ENCODE measurements around the gene ECSIT.
"Not testable (repeated sequence)": the region's sequence is repeated elsewhere in the genome, so short reads cannot be mapped to it uniquely, and the experiment has no call there.

ECSIT gene, protein sequence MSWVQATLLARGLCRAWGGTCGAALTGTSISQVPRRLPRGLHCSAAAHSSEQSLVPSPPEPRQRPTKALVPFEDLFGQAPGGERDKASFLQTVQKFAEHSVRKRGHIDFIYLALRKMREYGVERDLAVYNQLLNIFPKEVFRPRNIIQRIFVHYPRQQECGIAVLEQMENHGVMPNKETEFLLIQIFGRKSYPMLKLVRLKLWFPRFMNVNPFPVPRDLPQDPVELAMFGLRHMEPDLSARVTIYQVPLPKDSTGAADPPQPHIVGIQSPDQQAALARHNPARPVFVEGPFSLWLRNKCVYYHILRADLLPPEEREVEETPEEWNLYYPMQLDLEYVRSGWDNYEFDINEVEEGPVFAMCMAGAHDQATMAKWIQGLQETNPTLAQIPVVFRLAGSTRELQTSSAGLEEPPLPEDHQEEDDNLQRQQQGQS

DNA sequence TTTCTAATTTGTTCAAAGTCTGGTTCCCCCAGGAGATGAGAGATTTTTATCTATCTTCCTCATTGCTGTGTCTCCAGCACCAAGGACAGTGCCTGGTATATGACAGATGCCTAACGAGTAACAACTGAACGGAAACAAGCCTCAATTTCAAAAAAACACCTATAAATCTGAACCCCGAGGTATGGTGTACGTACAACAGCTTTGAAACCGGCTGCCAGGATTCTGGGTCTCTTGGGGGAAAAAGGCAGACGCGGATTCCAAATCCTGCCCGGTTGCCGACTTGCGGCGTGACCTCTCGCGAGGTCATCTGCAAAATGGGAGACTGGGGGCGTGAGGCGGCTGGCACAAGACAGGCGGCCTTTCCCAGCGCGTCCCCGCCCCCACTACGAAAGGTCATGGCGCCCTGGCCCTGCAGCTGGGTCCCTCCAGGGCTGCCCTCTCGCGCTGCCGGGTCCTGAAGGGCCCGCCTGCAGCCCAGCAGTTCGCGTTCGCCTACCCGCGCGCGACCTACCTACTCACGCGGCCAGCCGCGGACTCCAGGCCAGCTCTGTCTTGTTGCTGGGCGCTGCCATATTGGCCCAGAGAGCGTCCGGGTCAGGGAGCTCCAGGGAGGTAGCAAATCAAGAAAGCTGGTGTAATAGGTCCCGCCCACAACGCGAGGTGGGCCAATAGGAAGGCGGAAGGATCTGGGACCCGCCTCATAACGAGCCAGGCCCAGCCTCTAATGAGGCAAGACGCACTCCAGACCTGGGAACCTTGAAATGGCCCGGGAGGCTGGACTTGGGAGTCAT lies at the start of gene ECSIT:
TSS of gene ECSIT (minus strand) at position 584 of the 791 bp plus-strand sequence. CDS start 9,964 bp downstream, outside the sequence.
- DNase-seq (ENCODE audit: low read depth), result peak; percentile 99

DNA sequence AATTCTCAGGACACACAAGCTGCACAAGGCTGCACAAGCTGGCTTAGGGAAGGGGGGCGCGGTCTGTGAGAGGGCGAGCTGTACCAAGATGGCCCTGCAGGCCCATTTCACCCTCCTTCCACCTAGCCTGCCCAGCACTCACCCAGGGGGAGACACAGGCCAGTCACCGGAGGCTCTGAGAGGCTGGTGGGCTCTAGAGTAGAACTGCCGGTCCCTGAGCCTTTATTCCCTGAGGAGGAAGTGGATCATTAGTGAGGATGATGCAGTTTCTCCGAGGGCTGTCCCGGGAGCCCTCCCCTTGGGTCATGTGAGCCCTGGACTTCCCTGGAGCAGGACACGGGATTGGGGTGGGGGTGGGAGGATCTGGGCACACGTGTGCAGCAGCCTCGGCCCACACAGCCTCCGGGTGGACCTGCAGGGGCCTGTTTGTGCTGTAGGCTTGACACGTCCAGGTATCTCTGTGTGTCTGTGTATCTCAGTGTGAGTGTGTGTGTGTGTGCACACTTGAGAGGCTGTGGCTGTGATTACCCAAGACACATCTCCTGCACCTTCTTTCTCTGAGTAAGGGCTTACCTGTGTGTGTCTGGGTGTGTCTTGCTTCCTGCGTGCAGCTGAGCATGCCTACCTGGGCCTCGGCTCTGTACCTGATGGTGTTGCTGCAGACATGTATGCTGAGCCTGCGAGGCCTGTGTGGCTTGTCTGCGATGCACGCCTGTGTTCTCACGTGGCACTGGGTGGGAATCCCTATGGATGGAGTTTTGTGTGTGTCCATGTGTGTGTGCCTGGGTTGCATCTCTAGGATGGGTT lies 48.7 kb upstream of the ECSIT start, which contains the start of gene ACP5:
TSS of gene ACP5 (minus strand) at position 195 of the 807 bp plus-strand sequence. CDS start 328 bp downstream, outside the sequence.
- no peak for DNase-seq (ENCODE audit: low read depth)

DNA sequence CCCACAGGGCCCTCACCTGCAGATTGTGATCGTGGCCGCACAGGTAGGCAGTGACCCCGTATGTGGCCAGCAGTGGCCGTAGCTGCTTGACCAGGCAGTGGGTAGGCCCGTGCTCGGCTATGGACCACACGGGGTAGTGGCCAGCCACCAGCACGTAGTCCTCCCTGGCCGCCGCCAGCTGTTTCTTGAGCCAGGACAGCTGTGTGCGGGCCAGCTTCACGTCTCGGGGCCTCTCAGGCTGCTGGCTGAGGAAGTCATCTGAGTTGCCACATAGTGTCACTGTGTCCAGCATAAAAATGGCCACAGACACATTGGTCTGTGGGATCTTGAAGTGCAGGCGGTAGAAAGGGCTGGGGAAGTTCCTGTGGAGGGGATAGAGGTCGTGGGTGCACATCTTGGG lies 47.3 kb upstream of the ECSIT start:
- no peak for DNase-seq (ENCODE audit: low read depth)

DNA sequence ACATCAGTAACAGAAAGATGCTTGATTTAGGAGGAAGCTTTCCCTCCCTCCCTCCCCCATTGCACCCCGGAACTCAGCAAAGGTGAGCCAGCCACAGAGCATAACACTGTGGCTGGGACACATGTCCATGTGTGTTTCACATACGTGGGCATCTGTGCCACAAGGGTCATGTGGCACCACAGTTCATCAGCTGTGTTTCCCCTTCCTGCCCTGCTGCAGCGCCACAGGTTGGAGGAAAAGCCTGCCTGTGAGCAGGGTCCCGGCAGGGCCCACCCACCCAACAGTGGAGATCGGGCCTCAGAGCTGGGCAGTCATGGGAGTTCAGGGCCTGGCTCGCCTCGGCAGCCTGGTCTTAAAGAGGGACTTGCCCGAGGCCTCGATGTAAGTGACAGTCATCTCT lies 45.8 kb upstream of the ECSIT start:
- no peak for DNase-seq (ENCODE audit: low read depth)

DNA sequence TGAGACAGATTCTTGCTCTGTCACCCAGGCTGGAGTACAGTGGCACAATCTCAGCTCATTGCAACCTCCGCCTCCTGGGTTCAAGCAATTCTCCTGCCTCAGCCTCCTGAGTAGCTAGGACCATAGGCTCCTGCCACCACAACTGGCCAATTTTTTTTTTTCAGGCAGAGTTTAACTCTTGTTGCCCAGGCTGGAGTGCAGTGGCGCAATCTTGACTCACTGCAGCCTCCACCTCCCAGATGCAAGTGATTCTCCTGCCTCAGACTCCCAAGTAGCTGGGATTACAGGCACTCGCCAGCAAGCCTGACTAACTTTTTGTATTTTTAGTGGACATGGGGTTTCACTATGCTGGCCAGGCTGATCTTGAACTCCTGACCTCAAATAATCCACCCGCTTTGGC lies 44.8 kb upstream of the ECSIT start:
- not testable (repeated sequence) for DNase-seq (ENCODE audit: low read depth)

DNA sequence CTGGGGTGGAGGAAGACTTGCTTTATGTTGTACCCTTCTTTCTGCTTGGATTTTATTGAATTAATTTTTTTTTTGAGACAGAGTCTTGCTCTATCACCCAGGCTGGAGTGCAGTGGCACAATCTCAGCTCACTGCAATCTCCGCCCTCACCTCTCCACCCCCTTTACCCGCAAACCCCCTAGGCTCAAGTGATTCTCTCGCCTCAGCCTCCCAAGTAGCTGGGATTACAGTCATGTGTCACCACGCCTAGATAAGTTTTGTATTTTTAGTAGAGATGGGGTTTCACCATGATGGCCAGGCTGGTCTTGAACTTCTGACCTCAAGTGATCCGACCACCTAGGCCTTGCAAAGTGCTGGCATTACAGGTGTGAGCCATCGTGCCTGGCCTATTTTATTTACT lies 44.4 kb upstream of the ECSIT start:
- not testable (repeated sequence) for DNase-seq (ENCODE audit: low read depth)

DNA sequence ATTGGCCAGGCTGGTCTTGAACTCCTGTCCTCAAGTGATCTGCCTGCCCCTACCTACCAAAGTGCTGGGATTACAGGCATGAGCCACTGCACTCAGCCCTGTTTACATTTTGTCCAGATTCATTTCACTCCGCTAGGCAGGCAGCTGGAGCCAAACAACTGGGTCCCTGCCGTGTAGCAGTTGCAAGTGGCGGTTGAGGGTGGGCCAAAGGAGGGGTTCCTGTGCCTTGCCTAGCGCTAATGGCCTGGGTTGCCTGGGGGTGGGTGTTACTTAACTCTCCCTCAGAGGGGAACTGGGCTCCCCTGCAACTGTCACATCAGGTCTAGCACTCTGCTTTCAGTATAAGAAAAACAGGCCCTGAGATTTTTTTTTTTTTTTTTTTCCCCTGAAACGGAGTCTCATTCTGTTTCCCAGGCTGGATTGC lies 41.1 kb upstream of the ECSIT start:
- no peak for DNase-seq (ENCODE audit: low read depth)

DNA sequence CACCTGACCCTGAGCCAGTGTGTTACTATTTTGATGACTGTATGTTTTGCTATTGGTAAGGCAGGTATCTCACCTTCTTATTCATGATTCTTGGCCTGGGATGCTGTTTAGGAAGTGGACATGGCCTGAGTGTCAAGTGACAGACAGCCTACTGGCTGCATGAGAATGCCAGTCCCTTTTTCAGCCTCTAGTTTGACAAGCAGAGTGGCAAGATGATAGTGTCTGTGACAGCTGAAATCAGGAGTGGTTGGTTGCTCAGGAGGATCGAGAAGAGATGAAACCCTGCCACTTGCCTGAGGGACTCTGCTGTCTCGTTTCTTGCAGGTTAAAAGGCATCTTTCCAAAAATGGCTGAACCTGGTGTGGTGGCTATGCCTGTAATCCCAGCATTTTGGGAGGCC lies 37.2 kb upstream of the ECSIT start:
- no peak for DNase-seq (ENCODE audit: low read depth)

DNA sequence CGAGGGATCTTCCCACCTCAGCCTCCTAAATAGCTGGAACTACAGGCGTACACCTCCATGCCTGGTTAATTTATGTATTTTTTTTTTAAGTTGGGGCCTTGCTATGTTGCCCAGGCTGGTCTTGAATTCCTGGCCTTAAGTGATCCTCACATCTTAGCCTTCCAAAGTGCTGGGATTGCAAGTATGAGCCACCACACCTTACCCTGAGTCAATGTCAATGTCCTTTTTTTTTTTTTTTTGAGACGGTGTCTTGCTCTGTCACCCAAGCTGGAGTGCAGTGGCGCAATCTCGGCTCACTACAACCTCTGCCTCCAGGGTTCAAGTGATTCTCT lies 36.7 kb upstream of the ECSIT start:
- not testable (repeated sequence) for DNase-seq (ENCODE audit: low read depth)

DNA sequence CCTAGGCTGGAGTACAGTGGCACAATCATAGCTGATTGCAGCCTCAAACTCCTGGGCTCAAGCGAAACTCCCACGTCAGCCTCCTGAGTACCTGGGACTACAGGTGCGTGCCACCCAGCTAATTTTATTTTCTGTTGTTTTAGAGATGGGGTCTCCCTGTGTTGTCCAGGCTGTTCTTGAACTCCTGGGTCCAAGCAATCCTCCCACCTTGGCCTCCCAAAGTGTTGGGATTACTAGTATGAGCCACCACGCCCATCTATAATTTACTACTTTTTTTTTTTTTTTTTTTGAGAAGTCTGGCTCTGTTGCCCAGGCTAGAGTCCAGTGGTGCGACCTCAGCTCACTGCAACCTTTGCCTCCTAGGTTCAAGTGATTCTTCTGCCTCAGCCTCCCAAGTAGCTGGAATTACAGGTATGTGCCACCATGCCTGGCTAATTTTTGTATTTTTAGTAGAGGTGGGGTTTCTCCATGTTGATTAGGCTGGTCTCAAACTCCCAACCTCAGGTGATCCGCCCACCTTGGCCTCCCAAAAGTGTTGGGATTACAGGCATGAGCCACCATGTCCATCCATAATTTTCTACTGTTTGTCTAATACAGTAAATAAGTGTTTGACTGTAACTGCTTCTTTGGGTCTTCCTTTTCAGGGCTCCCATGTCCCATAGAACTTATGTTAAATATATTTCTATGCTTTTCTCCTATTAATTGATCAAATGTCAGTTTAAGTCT lies 35.3 kb upstream of the ECSIT start:
- not testable (repeated sequence) for DNase-seq (ENCODE audit: low read depth)

DNA sequence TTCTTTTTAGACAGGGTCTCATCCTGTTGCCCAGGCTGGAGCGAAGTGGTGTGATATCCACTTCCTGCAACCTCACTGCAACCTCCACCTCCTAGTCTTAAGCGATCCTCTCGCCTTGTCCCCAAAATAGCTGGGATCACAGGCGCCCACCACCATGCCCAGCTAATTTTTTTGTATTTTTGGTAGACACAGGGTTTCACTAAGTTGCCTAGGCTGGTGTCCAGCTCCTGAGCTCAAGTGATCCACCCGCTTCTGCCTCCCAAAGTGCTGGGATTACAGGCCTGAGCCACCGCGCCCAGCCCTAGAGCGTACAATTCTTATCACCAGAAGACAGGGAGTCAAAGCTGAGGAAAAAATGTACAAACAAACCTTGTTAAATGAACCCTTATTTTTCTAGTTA lies 34.6 kb upstream of the ECSIT start:
- no peak for DNase-seq (ENCODE audit: low read depth)

DNA sequence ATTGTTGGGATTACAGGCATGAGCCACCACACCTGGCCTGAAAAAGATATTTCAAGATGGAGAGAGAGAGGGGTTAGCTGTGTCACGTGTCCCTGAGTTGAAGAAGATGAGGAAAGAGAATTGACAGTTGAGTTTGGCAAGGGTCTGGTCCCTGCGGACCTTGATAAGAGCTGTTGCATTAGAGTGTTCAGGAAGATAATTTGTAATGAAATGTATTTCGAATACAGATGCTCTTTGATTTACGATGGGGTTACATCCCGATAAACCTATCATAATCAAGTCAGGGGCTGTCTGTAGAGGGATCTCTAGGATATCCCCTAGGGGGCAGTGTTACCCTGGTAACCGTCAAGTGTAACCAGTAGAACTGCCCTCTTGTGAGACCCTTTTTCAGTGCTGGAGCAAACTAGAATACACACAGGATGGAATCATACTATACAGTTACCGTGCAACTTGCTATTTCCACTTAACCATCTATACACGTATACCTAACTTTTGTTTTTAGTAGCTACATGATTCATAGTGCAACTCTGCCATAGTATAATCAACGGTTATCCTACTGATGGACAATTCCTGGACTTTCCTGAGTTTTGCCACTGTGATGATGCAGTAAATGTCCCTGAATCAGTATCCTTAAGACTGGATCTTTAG lies 31.6 kb upstream of the ECSIT start:
- DNase-seq (ENCODE audit: low read depth), result no peak

DNA sequence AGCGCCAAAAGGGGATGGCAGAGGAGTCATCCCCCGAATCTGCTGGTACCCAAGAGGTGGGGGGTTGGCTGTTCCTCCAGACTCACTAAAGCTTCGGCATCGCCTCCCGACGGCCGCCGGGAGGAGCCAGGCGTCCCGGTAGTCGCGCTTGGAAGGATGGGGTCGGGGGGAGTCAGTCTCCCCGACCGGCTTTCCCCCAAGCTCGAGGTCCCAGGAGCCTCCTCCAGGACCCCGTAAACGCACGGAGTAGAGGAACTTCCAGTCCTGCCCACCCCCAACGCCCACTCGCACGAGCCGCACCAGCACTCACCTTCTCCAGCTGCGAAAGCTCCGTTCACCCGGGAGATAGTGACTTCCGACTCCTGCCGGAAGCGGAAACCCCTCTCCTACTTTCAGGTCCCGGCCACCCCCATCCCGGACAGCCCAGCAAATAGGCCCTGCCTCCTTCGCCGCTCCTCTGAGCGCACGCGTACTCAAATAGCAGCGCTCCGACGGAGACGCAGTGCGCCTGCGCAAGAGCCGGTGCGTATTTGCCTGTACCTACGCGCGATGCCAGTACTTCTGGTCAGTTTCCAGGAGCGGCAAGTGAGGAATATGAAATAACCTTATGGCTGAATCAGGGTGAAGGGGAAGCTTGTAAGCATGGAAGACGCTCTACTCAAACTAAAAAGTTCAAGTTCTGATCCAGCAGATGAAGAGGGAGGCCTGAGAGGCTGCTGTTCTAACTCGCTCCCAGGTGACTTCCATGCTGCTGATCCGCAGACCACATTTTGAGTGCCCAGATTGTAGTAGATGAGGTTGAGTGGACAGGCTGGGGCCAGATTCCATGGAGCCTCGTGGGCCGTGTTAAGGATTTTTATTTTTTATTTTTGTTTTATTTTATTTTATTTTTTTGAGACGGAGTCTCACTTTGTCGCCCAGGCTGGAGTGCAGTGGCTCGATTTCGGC lies 30.2 kb upstream of the ECSIT start, which contains the start of gene ELOF1:
TSS of gene ELOF1 (minus strand) at position 350 of the 948 bp plus-strand sequence. CDS start 4,883 bp downstream, outside the sequence.
- DNase-seq (ENCODE audit: low read depth), result peak; percentile 94

DNA sequence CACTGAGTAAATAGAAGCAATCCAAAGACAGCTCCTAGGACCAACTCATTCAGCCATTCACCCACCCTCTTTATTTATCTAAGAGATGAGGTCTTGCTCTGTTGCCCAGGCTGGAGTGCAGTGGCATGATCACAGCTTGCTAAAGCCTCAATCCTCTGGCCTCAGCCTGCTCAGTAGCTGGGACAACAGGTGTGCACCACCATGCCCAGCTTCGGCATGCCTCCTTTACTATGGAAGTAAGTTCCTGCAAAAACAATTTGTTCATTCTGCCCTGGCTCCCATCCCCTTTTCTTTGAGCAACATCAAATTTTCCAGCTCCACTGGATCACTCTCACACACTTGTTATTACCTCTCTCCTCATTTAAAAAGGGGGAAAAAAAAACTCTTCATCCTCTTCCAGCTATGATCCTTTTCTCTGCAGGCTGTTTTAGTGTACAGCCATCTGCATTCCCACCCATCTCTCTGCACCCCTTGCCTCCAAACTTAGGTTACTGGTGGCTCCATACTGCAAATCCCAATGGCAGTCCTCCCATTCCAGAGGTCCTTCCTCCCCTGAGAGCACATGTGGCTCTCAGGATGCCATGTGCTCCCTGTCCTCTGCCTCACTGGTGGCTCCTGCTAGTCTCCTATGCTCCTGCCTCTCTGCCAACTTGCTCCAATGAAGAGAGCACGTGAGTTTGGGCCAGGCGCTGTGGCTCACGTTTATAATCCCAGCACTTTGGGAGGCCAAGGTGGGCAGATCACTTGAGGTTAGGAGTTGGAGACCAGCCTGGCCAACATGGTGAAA lies 27.9 kb upstream of the ECSIT start:
- no peak for DNase-seq (ENCODE audit: low read depth)

DNA sequence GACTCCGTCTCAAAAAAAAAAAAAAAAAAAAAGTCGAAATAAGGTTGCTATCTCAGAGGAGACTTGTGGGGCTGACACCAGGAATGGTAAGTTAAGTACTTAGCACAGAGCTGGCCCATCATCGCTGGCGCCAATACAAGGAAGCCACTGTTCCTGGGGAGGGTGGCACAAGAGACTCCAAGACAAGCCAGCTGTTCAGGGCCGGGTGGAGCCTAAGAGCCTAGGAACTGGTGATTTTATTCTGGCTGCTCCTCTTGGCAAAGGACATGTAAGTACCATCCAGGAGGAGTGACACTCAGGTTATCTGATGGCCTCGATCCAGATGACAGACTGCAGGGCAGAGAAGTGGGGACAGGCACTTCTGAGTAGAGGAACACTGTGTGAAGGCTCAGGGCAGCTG lies 26.3 kb upstream of the ECSIT start:
- DNase-seq (ENCODE audit: low read depth), result no peak

DNA sequence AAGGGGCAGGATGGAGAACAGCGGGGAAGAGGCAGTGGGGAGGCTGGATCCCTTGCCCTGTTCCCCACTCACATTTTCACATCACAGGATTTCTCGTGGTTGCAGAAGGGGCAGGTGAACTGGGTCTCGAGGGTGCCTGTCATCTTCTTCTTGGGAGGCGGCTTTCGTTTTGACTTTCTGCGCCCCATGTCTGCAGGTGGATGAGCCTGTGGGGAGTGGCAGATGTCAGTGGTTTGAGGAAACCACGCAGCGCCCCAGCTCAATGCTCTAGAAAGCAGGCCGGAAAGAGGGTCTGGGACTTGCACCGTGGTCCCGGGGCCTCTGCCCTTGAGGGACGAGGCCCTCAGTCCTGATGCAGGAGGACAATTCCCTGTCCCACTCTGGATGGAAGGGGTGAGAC lies 25.2 kb upstream of the ECSIT start:
- no peak for DNase-seq (ENCODE audit: low read depth)

DNA sequence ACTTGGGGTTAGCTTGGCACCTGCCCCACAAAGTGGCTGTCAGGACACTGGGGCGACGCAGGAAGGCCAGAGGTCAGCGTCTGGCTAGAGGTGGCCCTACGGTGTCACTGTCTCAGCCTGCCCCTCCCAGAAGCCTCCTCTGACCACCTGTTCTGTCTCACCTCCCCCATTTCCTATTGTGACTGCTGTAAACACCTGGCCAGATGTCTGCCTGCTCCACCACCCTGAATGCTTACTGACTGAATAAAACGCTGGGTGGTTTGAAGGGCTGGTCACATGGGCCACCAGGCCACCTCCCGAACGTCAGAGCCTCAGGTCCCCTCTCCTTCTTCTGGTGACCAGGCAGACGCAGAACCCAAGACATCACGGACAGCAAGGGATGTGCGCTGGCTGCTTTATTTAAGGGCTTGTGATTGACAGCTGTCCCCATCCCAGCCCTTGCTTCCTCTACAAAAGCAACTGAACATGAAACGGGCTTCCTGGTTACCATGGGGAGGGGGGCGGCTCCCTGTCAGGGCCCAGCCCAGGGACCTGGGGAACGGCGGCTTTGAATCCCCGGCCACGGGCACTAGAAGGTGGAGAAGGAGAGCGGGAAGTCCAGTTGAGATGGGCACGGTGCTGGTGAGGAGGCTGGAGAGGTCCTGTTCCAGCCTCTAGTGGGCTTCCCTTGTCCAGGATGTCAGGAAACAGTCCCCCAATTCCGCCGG lies 23.9 kb upstream of the ECSIT start:
- DNase-seq (ENCODE audit: low read depth), result no peak

DNA sequence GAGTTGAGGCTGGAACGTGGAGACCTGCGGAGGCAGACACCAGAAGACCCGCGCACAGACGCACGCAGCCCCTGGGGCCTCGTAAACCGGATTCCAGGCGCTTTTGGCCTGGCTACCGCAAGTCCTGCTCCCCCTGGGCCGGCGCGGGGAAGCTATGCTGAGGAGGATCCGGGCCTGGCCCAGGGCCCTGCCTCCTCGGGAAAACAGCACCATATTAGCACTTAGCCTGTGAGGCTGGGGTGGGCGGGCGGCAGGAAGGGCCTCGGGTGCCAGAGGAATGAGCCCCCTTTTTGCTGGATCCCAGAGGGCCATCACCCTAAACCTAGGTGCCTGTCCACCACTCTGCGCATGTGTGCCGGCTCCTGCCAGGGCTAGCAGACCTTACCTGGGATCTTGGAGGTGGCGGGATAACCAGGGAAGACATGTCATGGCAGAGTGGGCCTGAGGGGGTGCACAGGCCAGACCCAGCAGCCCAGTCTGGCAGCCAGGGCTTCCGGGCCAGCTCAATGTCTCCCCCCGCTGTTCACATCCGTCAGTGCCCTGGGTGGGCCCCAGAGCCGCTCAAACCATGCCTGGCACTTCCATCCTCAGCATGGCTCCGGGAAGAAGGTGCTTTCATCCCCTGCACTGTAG lies 22.8 kb upstream of the ECSIT start:
- DNase-seq (ENCODE audit: low read depth), result no peak

Data from stromal cell of bone marrow (primary cell).